Tibial artery (tissue), 4 donors: Measurements from ENCODE around the gene NCKAP5.

Experiments used
- DNase-seq, 2 donors: peaks; one replicate each; pipeline ENCODE4 v3.0.0-alpha.2; 2019
- H3K27ac ChIP-seq, 2 donors: fragments of 200-600 bp; sonication (generic) in 1 of 2; 1 replicate in 1 of 2; 2 replicates in 1 of 2; pipeline ENCODE4 v1.5.1; 2018 to 2019; ENCODE audit warnings: mild to moderate bottlenecking in 1 of 2
- H3K27me3 ChIP-seq, 2 donors: fragments of 200-600 bp; sonication (generic) in 1 of 2; one replicate each; pipeline versions ENCODE4 v1.5.1 to v1.6.0; 2016 to 2019
- H3K36me3 ChIP-seq, 3 donors: fragments of 200-600 bp; sonication (generic) in 2 of 3; one replicate each; pipeline ENCODE4 v1.5.1; 2016 to 2019; ENCODE audit warnings: mild to moderate bottlenecking in 2 of 3
- H3K4me1 ChIP-seq, 4 donors: fragments of 200-600 bp; sonication (generic) in 2 of 4; 1 replicate in 3 of 4; 2 replicates in 1 of 4; pipeline ENCODE4 v1.5.1; 2016 to 2019
- H3K4me3 ChIP-seq, 2 donors: fragments of 200-600 bp; sonication (generic) in 1 of 2; 1 replicate in 1 of 2; 2 replicates in 1 of 2; pipeline ENCODE4 v1.5.1; 2018 to 2019; ENCODE audit warnings: mild to moderate bottlenecking in 2 of 2
- H3K9me3 ChIP-seq, 3 donors: fragments of 200-600 bp; sonication (generic) in 1 of 3; one replicate each; pipeline ENCODE4 v1.5.1; 2016 to 2019
- intact Hi-C: fragments of 100-400 bp; cut with DNase I; formaldehyde crosslinking; loops from one replicate; pipeline ENCODE4 v1.15.0; 2023; ENCODE audit warnings: low total_unique reads
- TF ChIP-seq, protein P1 (sequence below), 2 experiments: fragments of 200-600 bp in 1 of 2; fragments of 450-650 bp in 1 of 2; IDR thresholded peaks; one replicate each; pipeline ENCODE4 v1.5.1; 2017 to 2019; ENCODE audit warnings: antibody characterized with exemption in 2 of 2, mild to moderate bottlenecking in 1 of 2, moderate library complexity in 1 of 2

Gene NCKAP5

DNA sequence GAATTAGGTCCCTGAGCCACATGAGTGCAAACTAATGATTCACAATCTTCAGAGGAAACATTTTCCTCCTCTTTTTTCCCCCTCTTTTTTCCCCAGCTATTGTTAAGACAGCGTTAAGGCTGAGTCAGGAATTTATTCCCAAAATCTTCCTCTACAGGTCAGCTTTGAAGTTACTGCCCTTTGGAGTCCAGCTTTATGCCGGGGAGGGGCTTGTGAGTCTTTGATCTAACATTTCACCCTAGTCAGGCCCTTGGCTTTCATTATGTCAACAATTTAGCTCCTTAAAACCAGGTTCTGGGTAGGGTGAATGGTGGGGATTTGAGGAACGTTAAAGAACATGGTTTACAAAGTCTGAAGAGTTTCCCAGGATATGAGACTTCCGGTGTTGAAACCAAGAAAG is 807.3 kb downstream of the NCKAP5 start:
- no peaks in the 10 kb centered on the region for H3K9me3 ChIP-seq
- no peak overlapping the region for H3K27ac ChIP-seq
- no peaks in the 10 kb centered on the region for H3K4me1 ChIP-seq
- H3K4me3 ChIP-seq = no peak overlapping the region
- H3K27me3 ChIP-seq = no peaks in the 10 kb centered on the region
- TF ChIP-seq, protein P1, sequence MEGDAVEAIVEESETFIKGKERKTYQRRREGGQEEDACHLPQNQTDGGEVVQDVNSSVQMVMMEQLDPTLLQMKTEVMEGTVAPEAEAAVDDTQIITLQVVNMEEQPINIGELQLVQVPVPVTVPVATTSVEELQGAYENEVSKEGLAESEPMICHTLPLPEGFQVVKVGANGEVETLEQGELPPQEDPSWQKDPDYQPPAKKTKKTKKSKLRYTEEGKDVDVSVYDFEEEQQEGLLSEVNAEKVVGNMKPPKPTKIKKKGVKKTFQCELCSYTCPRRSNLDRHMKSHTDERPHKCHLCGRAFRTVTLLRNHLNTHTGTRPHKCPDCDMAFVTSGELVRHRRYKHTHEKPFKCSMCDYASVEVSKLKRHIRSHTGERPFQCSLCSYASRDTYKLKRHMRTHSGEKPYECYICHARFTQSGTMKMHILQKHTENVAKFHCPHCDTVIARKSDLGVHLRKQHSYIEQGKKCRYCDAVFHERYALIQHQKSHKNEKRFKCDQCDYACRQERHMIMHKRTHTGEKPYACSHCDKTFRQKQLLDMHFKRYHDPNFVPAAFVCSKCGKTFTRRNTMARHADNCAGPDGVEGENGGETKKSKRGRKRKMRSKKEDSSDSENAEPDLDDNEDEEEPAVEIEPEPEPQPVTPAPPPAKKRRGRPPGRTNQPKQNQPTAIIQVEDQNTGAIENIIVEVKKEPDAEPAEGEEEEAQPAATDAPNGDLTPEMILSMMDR (IDR thresholded peaks at IDR 0.05) = no peak
- no peaks in the 10 kb centered on the region for H3K36me3 ChIP-seq
- no peak for DNase-seq
- intact Hi-C loops = no loop called here

DNA sequence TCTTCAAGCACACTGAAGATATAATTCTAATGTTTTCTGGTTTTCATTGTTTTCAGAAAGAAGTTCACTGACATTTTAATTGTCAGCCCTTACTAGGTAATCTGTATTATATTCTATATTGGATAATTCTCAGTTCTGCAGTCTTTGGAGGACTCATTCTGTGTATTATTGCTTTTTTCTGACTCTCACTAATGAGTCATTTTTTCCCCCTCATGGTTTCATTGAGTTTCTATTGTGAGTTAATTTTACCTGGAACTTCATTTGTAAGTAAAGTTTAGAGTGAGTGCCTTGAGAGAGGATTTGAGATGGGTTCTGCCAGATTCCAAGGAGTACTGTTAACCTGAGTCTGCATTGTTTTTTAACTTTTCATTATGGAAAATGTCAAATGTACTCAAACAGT is 807.9 kb downstream of the NCKAP5 start:
- Histone ChIP-seq H3K36me3 (no peaks in the 10 kb centered on the region), H3K9me3 (no peaks in the 10 kb centered on the region), H3K27ac (no peak overlapping the region), H3K4me3 (no peak overlapping the region), H3K27me3 (no peaks in the 10 kb centered on the region), H3K4me1 (no peaks in the 10 kb centered on the region)
- TF ChIP-seq, protein P1 (IDR thresholded peaks at IDR 0.05) = no peak
- no peak for DNase-seq
- intact Hi-C loops = no loop called here

DNA sequence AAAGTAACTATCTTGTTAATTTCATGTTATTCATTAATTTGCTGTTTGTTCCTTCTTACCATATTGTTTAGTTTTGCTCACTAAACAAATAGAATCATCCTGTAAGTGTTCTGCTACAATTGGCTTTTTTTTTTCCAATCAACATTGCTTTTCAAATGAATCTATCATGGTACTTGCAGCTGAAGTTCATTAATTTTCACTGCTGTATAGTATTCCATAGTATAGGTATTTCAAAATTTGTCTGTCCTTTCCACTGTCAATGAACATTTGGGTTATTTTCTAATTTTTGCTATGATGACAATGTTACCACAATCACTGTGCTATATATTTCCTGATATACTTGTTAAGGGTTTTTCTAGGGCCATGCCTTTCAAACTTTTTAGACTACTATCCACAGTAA is 809.3 kb downstream of the NCKAP5 start:
- Histone ChIP-seq H3K27me3 (no peaks in the 10 kb centered on the region), H3K4me1 (no peaks in the 10 kb centered on the region), H3K27ac (no peak overlapping the region), H3K9me3 (no peaks in the 10 kb centered on the region), H3K36me3 (no peaks in the 10 kb centered on the region), H3K4me3 (no peak overlapping the region)
- TF ChIP-seq, protein P1 (IDR thresholded peaks at IDR 0.05) = no peak
- intact Hi-C loops = no loop called here
- no peak for DNase-seq

DNA sequence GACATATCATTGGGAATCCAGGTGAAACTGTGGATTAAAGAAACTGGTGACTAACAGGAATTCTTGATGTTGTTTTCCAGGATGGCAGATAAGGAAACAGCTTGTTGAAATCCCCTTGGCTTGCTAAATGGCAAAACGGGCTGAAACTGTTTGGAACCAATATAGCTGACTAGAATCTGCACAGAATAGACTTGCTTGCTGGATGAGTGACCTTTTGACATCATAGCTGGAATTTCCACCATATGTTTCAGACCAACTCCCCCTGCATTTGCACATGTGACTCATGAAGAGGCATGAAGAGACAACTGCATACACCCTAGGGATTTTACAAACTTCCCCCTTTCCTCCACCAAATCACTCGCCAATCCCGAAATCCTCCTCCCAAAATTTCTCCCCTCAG is 810.6 kb downstream of the NCKAP5 start:
- Histone ChIP-seq H3K27ac (no peak overlapping the region), H3K9me3 (no peaks in the 10 kb centered on the region), H3K36me3 (no peaks in the 10 kb centered on the region), H3K27me3 (no peaks in the 10 kb centered on the region), H3K4me3 (no peak overlapping the region), H3K4me1 (no peaks in the 10 kb centered on the region)
- TF ChIP-seq, protein P1 (IDR thresholded peaks at IDR 0.05) = no peak
- intact Hi-C loops = no loop called here
- DNase-seq = no peak

DNA sequence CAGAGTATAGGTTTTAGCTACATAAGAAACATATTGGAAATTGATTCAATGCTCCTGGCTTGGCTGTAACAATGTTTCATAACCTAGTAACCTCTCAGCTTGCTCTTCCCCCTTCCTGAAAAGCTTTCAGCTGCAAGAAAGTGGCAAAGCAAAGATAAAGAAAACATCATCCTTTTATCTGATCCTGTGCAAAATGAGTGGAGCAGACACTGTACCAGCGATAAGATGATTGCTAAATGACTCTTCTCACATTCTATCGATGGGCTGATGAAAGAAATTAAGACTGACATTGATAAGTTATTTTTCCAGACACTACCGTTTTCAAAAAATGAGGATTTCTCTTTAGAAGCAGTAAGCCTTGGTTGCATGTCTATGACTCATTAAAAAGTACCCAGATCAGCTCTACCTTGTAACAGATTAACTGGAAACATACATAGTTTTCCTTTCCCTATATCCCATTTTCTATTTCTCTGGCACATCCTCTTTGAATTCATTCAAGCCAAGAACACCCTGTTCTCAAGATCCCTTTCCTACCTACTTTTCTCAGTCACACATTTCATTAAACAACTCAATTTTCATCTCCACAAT is 811.2 kb downstream of the NCKAP5 start:
- intact Hi-C loops = no loop called here
- Histone ChIP-seq H3K9me3 (no peaks in the 10 kb centered on the region), H3K4me3 (no peak overlapping the region), H3K36me3 (no peaks in the 10 kb centered on the region), H3K27me3 (no peaks in the 10 kb centered on the region), H3K4me1 (no peaks in the 10 kb centered on the region), H3K27ac (no peak overlapping the region)
- TF ChIP-seq, protein P1 (IDR thresholded peaks at IDR 0.05) = no peak
- DNase-seq = no peak
